ENCODE results near the gene RXRA. TPM values are rescaled to one million over a fixed set of nuclear protein-coding genes. Genes with fewer than 3 reads are reported as not detected.

Gene RXRA
- total and polyA plus RNA-seq, 5 donors from 2014 or later: 0.29 to 13.6 (median 1.4) TPM

GRCh38 chr9:134444038-134444315 is 117.7 kb downstream of the RXRA start:
- H3K27ac Mint-ChIP-seq: peak overlapping the region in 1 of 3 donors; percentile 78
- H3K36me3 Mint-ChIP-seq: no peaks in the 10 kb centered on the region
- Histone ChIP-seq H3K9me3 (ENCODE audit: control insufficient read depth in 2 of 2, low read length in 2 of 2) (peaks cover 0 to 6% of the 10 kb centered on the region in 2 experiments), H3K4me3 (ENCODE audit: low read depth, low read length) (no peak overlapping the region), H3K36me3 (ENCODE audit: control insufficient read depth, insufficient read depth, low read length) (no peaks in the 10 kb centered on the region), H3K27ac (ENCODE audit: insufficient read depth, low read length, poor library complexity, severe bottlenecking) (peak overlapping the region; percentile 65), H3K4me1 (ENCODE audit: control insufficient read depth, insufficient read depth, low read length, poor library complexity, severe bottlenecking) (peaks cover 18% of the 10 kb centered on the region), H3K27me3 (ENCODE audit: control insufficient read depth, insufficient read depth, low read length) (no peaks in the 10 kb centered on the region)
- H3K9me3 Mint-ChIP-seq: peaks cover 0 to 4% (median 0%) of the 10 kb centered on the region in 7 donors
- no peak overlapping the region for H3K4me3 Mint-ChIP-seq
- H3K4me1 Mint-ChIP-seq: peaks cover 0 to 25% (median 15%) of the 10 kb centered on the region in 4 donors
- DNase-seq (no peak), ATAC-seq (ENCODE audit: low read depth in 2 of 2) (no peak)
- no peaks in the 10 kb centered on the region for H3K27me3 Mint-ChIP-seq

GRCh38 chr9:134445000-134445399 is 118.7 kb downstream of the RXRA start:
- ATAC-seq (ENCODE audit: low read depth in 2 of 2) (no peak), DNase-seq (no peak)
- peaks cover 0 to 33% (median 17%) of the 10 kb centered on the region in 4 donors for H3K4me1 Mint-ChIP-seq
- Histone ChIP-seq H3K4me3 (ENCODE audit: low read depth, low read length) (no peak overlapping the region), H3K36me3 (ENCODE audit: control insufficient read depth, insufficient read depth, low read length) (no peaks in the 10 kb centered on the region), H3K4me1 (ENCODE audit: control insufficient read depth, insufficient read depth, low read length, poor library complexity, severe bottlenecking) (peaks cover 18% of the 10 kb centered on the region), H3K27me3 (ENCODE audit: control insufficient read depth, insufficient read depth, low read length) (no peaks in the 10 kb centered on the region), H3K27ac (ENCODE audit: insufficient read depth, low read length, poor library complexity, severe bottlenecking) (no peak overlapping the region), H3K9me3 (ENCODE audit: control insufficient read depth in 2 of 2, low read length in 2 of 2) (peaks cover 2 to 11% of the 10 kb centered on the region in 2 experiments)
- no peaks in the 10 kb centered on the region for H3K36me3 Mint-ChIP-seq
- H3K4me3 Mint-ChIP-seq: no peak overlapping the region
- peaks cover 0 to 7% (median 1%) of the 10 kb centered on the region in 7 donors for H3K9me3 Mint-ChIP-seq
- peak overlapping the region in 2 of 3 donors; percentile 43 to 56 for H3K27ac Mint-ChIP-seq
- peaks cover 4% of the 10 kb centered on the region for H3K27me3 Mint-ChIP-seq

GRCh38 chr9:134449180-134449916 is 123.1 kb downstream of the RXRA start:
- Histone ChIP-seq H3K9me3 (ENCODE audit: control insufficient read depth in 2 of 2, low read length in 2 of 2) (peaks cover 2 to 11% of the 10 kb centered on the region in 2 experiments), H3K27ac (ENCODE audit: insufficient read depth, low read length, poor library complexity, severe bottlenecking) (no peak overlapping the region), H3K4me3 (ENCODE audit: low read depth, low read length) (no peak overlapping the region), H3K36me3 (ENCODE audit: control insufficient read depth, insufficient read depth, low read length) (no peaks in the 10 kb centered on the region), H3K4me1 (ENCODE audit: control insufficient read depth, insufficient read depth, low read length, poor library complexity, severe bottlenecking) (no peaks in the 10 kb centered on the region), H3K27me3 (ENCODE audit: control insufficient read depth, insufficient read depth, low read length) (no peaks in the 10 kb centered on the region)
- peaks cover 0 to 7% (median 1%) of the 10 kb centered on the region in 7 donors for H3K9me3 Mint-ChIP-seq
- H3K4me3 Mint-ChIP-seq: peak overlapping the region in 1 of 4 donors; percentile 50
- ATAC-seq (ENCODE audit: low read depth in 2 of 2): peak; percentile 98 to 99
- peak overlapping the region in 1 of 3 donors; percentile 66 for H3K27ac Mint-ChIP-seq
- H3K36me3 Mint-ChIP-seq: no peaks in the 10 kb centered on the region
- DNase-seq: peak; percentile 72 to 81 (median 79)
- H3K4me1 Mint-ChIP-seq: peaks cover 0 to 15% (median 6%) of the 10 kb centered on the region in 4 donors
- H3K27me3 Mint-ChIP-seq: peaks cover 4% of the 10 kb centered on the region

GRCh38 chr9:134451700-134452458 is 125.6 kb downstream of the RXRA start:
- Mint-ChIP-seq H3K27ac (no peak overlapping the region), H3K27me3 (peaks cover 8% of the 10 kb centered on the region), H3K9me3 (peaks cover 0 to 7% (median 2%) of the 10 kb centered on the region in 7 donors), H3K4me3 (no peak overlapping the region), H3K4me1 (peaks cover 0 to 19% (median 9%) of the 10 kb centered on the region in 4 donors), H3K36me3 (no peaks in the 10 kb centered on the region)
- Histone ChIP-seq H3K27me3 (ENCODE audit: control insufficient read depth, insufficient read depth, low read length) (no peaks in the 10 kb centered on the region), H3K36me3 (ENCODE audit: control insufficient read depth, insufficient read depth, low read length) (no peaks in the 10 kb centered on the region), H3K4me3 (ENCODE audit: low read depth, low read length) (no peak overlapping the region), H3K27ac (ENCODE audit: insufficient read depth, low read length, poor library complexity, severe bottlenecking) (no peak overlapping the region), H3K9me3 (ENCODE audit: control insufficient read depth in 2 of 2, low read length in 2 of 2) (peaks cover 2 to 11% of the 10 kb centered on the region in 2 experiments), H3K4me1 (ENCODE audit: control insufficient read depth, insufficient read depth, low read length, poor library complexity, severe bottlenecking) (peaks cover 13% of the 10 kb centered on the region)
- DNase-seq (no peak), ATAC-seq (ENCODE audit: low read depth in 2 of 2) (no peak)

- Histone ChIP-seq H3K27ac (ENCODE audit: insufficient read depth, low read length, poor library complexity, severe bottlenecking) (no peak overlapping the region), H3K27me3 (ENCODE audit: control insufficient read depth, insufficient read depth, low read length) (no peaks in the 10 kb centered on the region), H3K9me3 (ENCODE audit: control insufficient read depth in 2 of 2, low read length in 2 of 2) (peaks cover 2 to 11% of the 10 kb centered on the region in 2 experiments), H3K4me1 (ENCODE audit: control insufficient read depth, insufficient read depth, low read length, poor library complexity, severe bottlenecking) (peaks cover 18% of the 10 kb centered on the region), H3K4me3 (ENCODE audit: low read depth, low read length) (no peak overlapping the region), H3K36me3 (ENCODE audit: control insufficient read depth, insufficient read depth, low read length) (no peaks in the 10 kb centered on the region)
- H3K36me3 Mint-ChIP-seq: no peaks in the 10 kb centered on the region
- DNase-seq (no peak), ATAC-seq (ENCODE audit: low read depth in 2 of 2) (no peak)
- H3K4me1 Mint-ChIP-seq: peaks cover 0 to 23% (median 11%) of the 10 kb centered on the region in 4 donors
- H3K9me3 Mint-ChIP-seq: peaks cover 0 to 7% (median 2%) of the 10 kb centered on the region in 7 donors
- peaks cover 8% of the 10 kb centered on the region for H3K27me3 Mint-ChIP-seq
- H3K4me3 Mint-ChIP-seq: no peak overlapping the region
- peak overlapping the region in 1 of 3 donors; percentile 0 for H3K27ac Mint-ChIP-seq
Observed at GRCh38 chr9:134452728-134453127, 126.5 kb downstream of the RXRA start.

GRCh38 chr9:134453776-134454475 is 127.7 kb downstream of the RXRA start:
- Histone ChIP-seq H3K4me1 (ENCODE audit: control insufficient read depth, insufficient read depth, low read length, poor library complexity, severe bottlenecking) (peaks cover 18% of the 10 kb centered on the region), H3K36me3 (ENCODE audit: control insufficient read depth, insufficient read depth, low read length) (no peaks in the 10 kb centered on the region), H3K27ac (ENCODE audit: insufficient read depth, low read length, poor library complexity, severe bottlenecking) (no peak overlapping the region), H3K27me3 (ENCODE audit: control insufficient read depth, insufficient read depth, low read length) (no peaks in the 10 kb centered on the region), H3K9me3 (ENCODE audit: control insufficient read depth in 2 of 2, low read length in 2 of 2) (peaks cover 2 to 5% of the 10 kb centered on the region in 2 experiments), H3K4me3 (ENCODE audit: low read depth, low read length) (no peak overlapping the region)
- Mint-ChIP-seq H3K4me3 (no peak overlapping the region), H3K27me3 (peaks cover 8% of the 10 kb centered on the region), H3K4me1 (peaks cover 0 to 26% (median 11%) of the 10 kb centered on the region in 4 donors), H3K9me3 (peaks cover 0 to 4% (median 2%) of the 10 kb centered on the region in 7 donors), H3K27ac (peak overlapping the region in 2 of 3 donors; percentile 60 to 96), H3K36me3 (no peaks in the 10 kb centered on the region)
- no peak for DNase-seq
- no peak for ATAC-seq (ENCODE audit: low read depth in 2 of 2)

GRCh38 chr9:134454476-134454857 is 128.2 kb downstream of the RXRA start:
- peaks cover 18% of the 10 kb centered on the region for H3K4me1 ChIP-seq (ENCODE audit: control insufficient read depth, insufficient read depth, low read length, poor library complexity, severe bottlenecking)
- H3K9me3 ChIP-seq (ENCODE audit: control insufficient read depth in 2 of 2, low read length in 2 of 2): no peaks in the 10 kb centered on the region
- H3K27me3 ChIP-seq (ENCODE audit: control insufficient read depth, insufficient read depth, low read length): no peaks in the 10 kb centered on the region
- no peak for ATAC-seq (ENCODE audit: low read depth in 2 of 2)
- peak overlapping the region in 2 of 3 donors; percentile 60 to 96 for H3K27ac Mint-ChIP-seq
- peaks cover 0 to 23% (median 10%) of the 10 kb centered on the region in 4 donors for H3K4me1 Mint-ChIP-seq
- H3K27me3 Mint-ChIP-seq: peaks cover 5% of the 10 kb centered on the region
- H3K36me3 Mint-ChIP-seq: no peaks in the 10 kb centered on the region
- DNase-seq: no peak
- H3K4me3 ChIP-seq (ENCODE audit: low read depth, low read length): no peak overlapping the region
- peaks cover 0 to 3% (median under 1%) of the 10 kb centered on the region in 7 donors for H3K9me3 Mint-ChIP-seq
- no peak overlapping the region for H3K27ac ChIP-seq (ENCODE audit: insufficient read depth, low read length, poor library complexity, severe bottlenecking)
- no peaks in the 10 kb centered on the region for H3K36me3 ChIP-seq (ENCODE audit: control insufficient read depth, insufficient read depth, low read length)
- no peak overlapping the region for H3K4me3 Mint-ChIP-seq

Measured in CD4-positive, CD25-positive, alpha-beta regulatory T cell (primary cell).